IPS-15b (cell line): ENCODE measurements around the gene NPFFR1.

Experiments
- H3K27me3 ChIP-seq: one replicate; pipeline ENCODE4 v1.6.1; 2013; ENCODE audit warnings: low read length; ENCODE audit not compliant: control insufficient read depth, insufficient read depth
- H3K36me3 ChIP-seq: one replicate; pipeline ENCODE4 v1.6.1; 2013; ENCODE audit warnings: low read length; ENCODE audit not compliant: control insufficient read depth, insufficient read depth
- H3K4me1 ChIP-seq: one replicate; pipeline ENCODE4 v1.6.1; 2013; ENCODE audit warnings: mild to moderate bottlenecking, low read length; ENCODE audit not compliant: control insufficient read depth, insufficient read depth
- H3K4me3 ChIP-seq: one replicate; pipeline ENCODE4 v1.5.1; 2013; ENCODE audit warnings: low read depth, low read length
- H3K9ac ChIP-seq: one replicate; pipeline ENCODE4 v1.6.1; 2013; ENCODE audit warnings: low read depth, mild to moderate bottlenecking, low read length
- H3K9me3 ChIP-seq: one replicate; pipeline ENCODE4 v1.6.1; 2013; ENCODE audit warnings: mild to moderate bottlenecking, low read length; ENCODE audit not compliant: control insufficient read depth, insufficient read depth

The NPFFR1 gene

GRCh38 chr10:70323138-70323696, 39.4 kb upstream of the NPFFR1 start:
- Histone ChIP-seq H3K27me3 (no peaks in the 10 kb centered on the region), H3K36me3 (no peaks in the 10 kb centered on the region), H3K9me3 (no peaks in the 10 kb centered on the region), H3K9ac (no peak overlapping the region), H3K4me1 (no peaks in the 10 kb centered on the region), H3K4me3 (no peak overlapping the region)

GRCh38 chr10:70321897-70322890, 38.4 kb upstream of the NPFFR1 start:
- H3K4me1 ChIP-seq = no peaks in the 10 kb centered on the region
- H3K36me3 ChIP-seq = no peaks in the 10 kb centered on the region
- H3K9ac ChIP-seq = no peak overlapping the region

GRCh38 chr10:70321233-70321632, 37.4 kb upstream of the NPFFR1 start:
- Histone ChIP-seq H3K36me3 (no peaks in the 10 kb centered on the region), H3K4me1 (no peaks in the 10 kb centered on the region), H3K9ac (no peak overlapping the region), H3K4me3 (no peak overlapping the region), H3K27me3 (no peaks in the 10 kb centered on the region), H3K9me3 (no peaks in the 10 kb centered on the region)

More at GRCh38 chr10:70321897-70322890, 38.4 kb upstream of the NPFFR1 start:
- Histone ChIP-seq H3K4me3 (no peak overlapping the region), H3K9me3 (no peaks in the 10 kb centered on the region), H3K27me3 (no peaks in the 10 kb centered on the region)

- Histone ChIP-seq H3K4me1 (no peaks in the 10 kb centered on the region), H3K4me3 (no peak overlapping the region), H3K27me3 (no peaks in the 10 kb centered on the region), H3K9me3 (no peaks in the 10 kb centered on the region), H3K36me3 (no peaks in the 10 kb centered on the region), H3K9ac (no peak overlapping the region)
Observed at GRCh38 chr10:70320751-70321150, 36.9 kb upstream of the NPFFR1 start.

- H3K4me3 ChIP-seq = no peak overlapping the region
- H3K36me3 ChIP-seq = no peaks in the 10 kb centered on the region
- H3K4me1 ChIP-seq = no peaks in the 10 kb centered on the region
- H3K27me3 ChIP-seq = no peaks in the 10 kb centered on the region
- H3K9me3 ChIP-seq = no peaks in the 10 kb centered on the region
- H3K9ac ChIP-seq = no peak overlapping the region
Observed at GRCh38 chr10:70319824-70320223, 36.0 kb upstream of the NPFFR1 start.

GRCh38 chr10:70319183-70319582, 35.4 kb upstream of the NPFFR1 start:
- H3K4me1 ChIP-seq = no peaks in the 10 kb centered on the region
- H3K9ac ChIP-seq = no peak overlapping the region
- no peaks in the 10 kb centered on the region for H3K36me3 ChIP-seq
- no peak overlapping the region for H3K4me3 ChIP-seq
- H3K27me3 ChIP-seq = no peaks in the 10 kb centered on the region
- no peaks in the 10 kb centered on the region for H3K9me3 ChIP-seq

GRCh38 chr10:70317943-70318318, 34.1 kb upstream of the NPFFR1 start:
- Histone ChIP-seq H3K9ac (no peak overlapping the region), H3K4me3 (no peak overlapping the region), H3K27me3 (no peaks in the 10 kb centered on the region), H3K4me1 (no peaks in the 10 kb centered on the region), H3K9me3 (no peaks in the 10 kb centered on the region), H3K36me3 (no peaks in the 10 kb centered on the region)

- Histone ChIP-seq H3K9ac (no peak overlapping the region), H3K9me3 (no peaks in the 10 kb centered on the region), H3K4me3 (no peak overlapping the region), H3K36me3 (no peaks in the 10 kb centered on the region), H3K27me3 (no peaks in the 10 kb centered on the region), H3K4me1 (no peaks in the 10 kb centered on the region)
Observed at GRCh38 chr10:70317272-70317942, 33.6 kb upstream of the NPFFR1 start.

GRCh38 chr10:70315815-70316214, 32.0 kb upstream of the NPFFR1 start:
- no peaks in the 10 kb centered on the region for H3K4me1 ChIP-seq
- no peak overlapping the region for H3K9ac ChIP-seq

GRCh38 chr10:70315276-70315675, 31.5 kb upstream of the NPFFR1 start:
- Histone ChIP-seq H3K9ac (no peak overlapping the region), H3K9me3 (no peaks in the 10 kb centered on the region), H3K36me3 (no peaks in the 10 kb centered on the region), H3K27me3 (no peaks in the 10 kb centered on the region), H3K4me1 (no peaks in the 10 kb centered on the region), H3K4me3 (no peak overlapping the region)

More at GRCh38 chr10:70315815-70316214, 32.0 kb upstream of the NPFFR1 start:
- Histone ChIP-seq H3K27me3 (no peaks in the 10 kb centered on the region), H3K4me3 (no peak overlapping the region), H3K9me3 (no peaks in the 10 kb centered on the region), H3K36me3 (no peaks in the 10 kb centered on the region)

GRCh38 chr10:70312972-70313371, 29.2 kb upstream of the NPFFR1 start:
- Histone ChIP-seq H3K9me3 (no peaks in the 10 kb centered on the region), H3K27me3 (no peaks in the 10 kb centered on the region), H3K9ac (no peak overlapping the region), H3K4me3 (no peak overlapping the region), H3K4me1 (no peaks in the 10 kb centered on the region), H3K36me3 (no peaks in the 10 kb centered on the region)
